H1 (cell line): ENCODE data around the gene CTNNA3. TPM values are rescaled to one million over a fixed set of nuclear protein-coding genes. Genes with fewer than 3 reads are reported as not detected.

ENCODE experiments used
- ATF2 ChIP-seq: IDR thresholded peaks from 2 replicates; pipeline ENCODE4 v1.6.1; 2012; ENCODE audit warnings: low read length, inconsistent platforms
- ATF3 ChIP-seq: IDR thresholded peaks from 2 replicates; pipeline ENCODE4 v1.6.1; 2011; ENCODE audit warnings: low read depth, mild to moderate bottlenecking, low read length; ENCODE audit not compliant: insufficient read depth
- CBX5 ChIP-seq: fragments of 300-800, 300-1000 bp; sonication (generic); IDR thresholded peaks from 2 replicates; pipeline ENCODE4 v1.7.1; 2016; ENCODE audit warnings: antibody characterized with exemption, low read length, low read depth
- CTBP2 ChIP-seq: IDR thresholded peaks from 2 replicates; pipeline ENCODE4 v1.7.0; 2011; ENCODE audit warnings: borderline replicate concordance, mild to moderate bottlenecking, moderate library complexity, mixed read lengths, low read length; ENCODE audit not compliant: insufficient read depth, insufficient read length
- GTF2F1 ChIP-seq: IDR thresholded peaks from 2 replicates; pipeline ENCODE4 v1.6.1; 2012; ENCODE audit warnings: low read depth, low read length, improper control_type of control experiment, borderline replicate concordance
- MAX ChIP-seq: IDR thresholded peaks from 2 replicates; pipeline ENCODE4 v1.6.1; 2012; ENCODE audit warnings: inconsistent platforms
- PHF8 ChIP-seq: fragments of 200-600 bp; sonication (generic); conservative IDR thresholded peaks from 2 replicates; pipeline ENCODE4 v1.7.1; 2012; ENCODE audit warnings: low read depth, mild to moderate bottlenecking, inconsistent platforms, low read length, moderate library complexity
- POLR2AphosphoS5 ChIP-seq: IDR thresholded peaks from 2 replicates; pipeline ENCODE4 v1.6.1; 2011; ENCODE audit warnings: low read depth, low read length
- RAD21 ChIP-seq, 2 experiments: IDR thresholded peaks in 1 of 2; conservative IDR thresholded peaks in 1 of 2; 2 replicates each; pipeline ENCODE4 v1.6.1; 2011; ENCODE audit warnings: low read depth in 2 of 2, low read length in 2 of 2, improper control_type of control experiment in 1 of 2, inconsistent platforms in 1 of 2, mild to moderate bottlenecking in 1 of 2, moderate library complexity in 1 of 2
- RBBP5 ChIP-seq: IDR thresholded peaks from 2 replicates; pipeline ENCODE4 v1.7.1; 2012; ENCODE audit warnings: low read depth, mild to moderate bottlenecking, inconsistent platforms, low read length, moderate library complexity, borderline replicate concordance
- RFX5 ChIP-seq: IDR thresholded peaks from 2 replicates; pipeline ENCODE4 v1.6.1; 2011; ENCODE audit warnings: low read depth, low read length, improper control_type of control experiment, borderline replicate concordance
- SAP30 ChIP-seq: fragments of 300-600 bp; sonication (generic); IDR thresholded peaks from 2 replicates; pipeline ENCODE4 v1.7.1; 2012; ENCODE audit warnings: low read length, moderate library complexity, mild to moderate bottlenecking, inconsistent platforms; ENCODE audit not compliant: insufficient read depth, insufficient replicate concordance
- SIRT6 ChIP-seq: IDR thresholded peaks from one replicate; pipeline ENCODE4 v1.7.1; 2012; ENCODE audit warnings: low read length, inconsistent platforms
- TBP ChIP-seq: IDR thresholded peaks from 2 replicates; pipeline ENCODE4 v1.6.1; 2011; ENCODE audit warnings: low read depth, low read length, improper control_type of control experiment
- TCF12 ChIP-seq: IDR thresholded peaks from 2 replicates; pipeline ENCODE4 v1.6.1; 2011; ENCODE audit warnings: low read depth, mild to moderate bottlenecking, low read length
- USF2 ChIP-seq: IDR thresholded peaks from 2 replicates; pipeline ENCODE4 v1.6.1; 2011; ENCODE audit warnings: low read length, improper control_type of control experiment
- polyA plus RNA-seq, 7 experiments: library from polyadenylated mRNA; depleted of rRNA in 3 of 7; stranded (reverse) in 5 of 7; unstranded in 2 of 7; fragments of >200 nt in 5 of 7; fragments of 200-250 nt in 2 of 7; gene quantifications; 1 replicate in 5 of 7; 2 replicates in 1 of 7; 4 replicates in 1 of 7; pipeline versions ENCODE4 v1.2.1 to v1.2.3, GENCODE V29; 2011 to 2013; ENCODE audit warnings: missing spikeins in 2 of 7, mixed read lengths in 2 of 7
- total RNA-seq: library from RNA; stranded (reverse); fragmentation: NEBNext Ultra II Directional; extraction: Animal tissue kit (Norgen Biotek cat#: 25700); gene quantifications from 2 replicates; pipeline ENCODE4 v1.2.1, GENCODE V29; 2021

The CTNNA3 gene
- total and polyA plus RNA-seq, 2 of the 8 experiments (the other 6 are each of a cell fraction or from before 2014, with no cell fraction given): 1.3 to 1.5 TPM

GRCh38 chr10:66925896-66926715 is 769.9 kb downstream of the CTNNA3 start, which contains the start of gene LRRTM3 (continued):
- peak; percentile 56; the same call in 1 of the 2 replicates for TF ChIP-seq MAX
- peak; percentile 55; the same call in 1 of the 2 replicates for TF ChIP-seq ATF2
- no peak for TF ChIP-seq TCF12
- TF ChIP-seq CTBP2: no peak
- TF ChIP-seq POLR2AphosphoS5: no peak; the same call in 1 of the 2 replicates
- TF ChIP-seq GTF2F1: no peak
- no peak for TF ChIP-seq CBX5
- TF ChIP-seq TBP: no peak; the same call in 1 of the 2 replicates
- peak; percentile 55 for TF ChIP-seq SAP30
- TF ChIP-seq USF2: no peak
- peak; percentile 33 to 46; a peak in 2 of 4 replicates for TF ChIP-seq RAD21 (IDR thresholded peaks at IDR 0.05 in 1 of 2, conservative IDR thresholded peaks at IDR 0.05 in 1 of 2; ENCODE audit: low read depth in 2 of 2, low read length in 2 of 2)
- TF ChIP-seq RBBP5: peak; percentile 53; the same call in 1 of the 2 replicates
- no peak for TF ChIP-seq SIRT6
- no peak for TF ChIP-seq ATF3
- TF ChIP-seq PHF8: no peak
- no peak for TF ChIP-seq RFX5
